DOHH2 (cell line): Measurements from ENCODE around the gene ATL2.

Source experiments
- H3F3A ChIP-seq: fragments of 200-600 bp; sonication (generic), shearing (Covaris generic); 2 replicates; pipeline ENCODE4 v1.6.0; 2016; ENCODE audit warnings: antibody characterized with exemption, mild to moderate bottlenecking; ENCODE audit not compliant: control insufficient read depth, insufficient read depth
- H3K27ac ChIP-seq: fragments of 200-600 bp; sonication (generic); 2 replicates; pipeline ENCODE4 v1.5.1; 2014; ENCODE audit warnings: low read depth, mild to moderate bottlenecking, low read length, moderate library complexity
- H3K27me3 ChIP-seq: fragments of 200-600 bp; sonication (generic); 2 replicates; pipeline ENCODE4 v1.6.1; 2014; ENCODE audit warnings: mild to moderate bottlenecking, low read length, mixed read lengths; ENCODE audit not compliant: control insufficient read depth
- H3K36me3 ChIP-seq: fragments of 200-600 bp; sonication (generic); 2 replicates; pipeline ENCODE4 v1.6.1; 2014; ENCODE audit warnings: mild to moderate bottlenecking, low read length, moderate library complexity, mixed read lengths; ENCODE audit not compliant: control insufficient read depth
- H3K4me1 ChIP-seq: fragments of 200-600 bp; sonication (generic); 2 replicates; pipeline ENCODE4 v1.6.1; 2014; ENCODE audit warnings: mild to moderate bottlenecking, low read length, mixed read lengths; ENCODE audit not compliant: control insufficient read depth
- H3K4me2 ChIP-seq: fragments of 200-600 bp; sonication (generic); 2 replicates; pipeline ENCODE4 v1.6.0; 2014; ENCODE audit warnings: mild to moderate bottlenecking, low read length, moderate library complexity
- H3K4me3 ChIP-seq: fragments of 200-600 bp; sonication (generic); 2 replicates; pipeline ENCODE4 v1.5.1; 2014; ENCODE audit warnings: mild to moderate bottlenecking, low read length, mixed read lengths
- H3K79me2 ChIP-seq: fragments of 200-600 bp; sonication (generic); 2 replicates; pipeline ENCODE4 v1.6.1; 2014; ENCODE audit warnings: mild to moderate bottlenecking, low read length, mixed read lengths; ENCODE audit not compliant: control insufficient read depth
- H3K9me2 ChIP-seq: fragments of 200-600 bp; sonication (generic); replicated peaks from 2 replicates; pipeline ENCODE4 v1.6.1; 2014; ENCODE audit warnings: mild to moderate bottlenecking, low read length, mixed read lengths; ENCODE audit not compliant: control insufficient read depth
- H3K9me3 ChIP-seq: fragments of 200-600 bp; sonication (generic); 2 replicates; pipeline ENCODE4 v1.6.1; 2014; ENCODE audit warnings: antibody characterized with exemption, low read length, mixed read lengths; ENCODE audit not compliant: control insufficient read depth, insufficient read depth
- H4K20me1 ChIP-seq: fragments of 200-600 bp; sonication (generic); 2 replicates; pipeline ENCODE4 v1.6.0; 2014; ENCODE audit warnings: low read depth, mild to moderate bottlenecking, antibody characterized with exemption, low read length, moderate library complexity; ENCODE audit not compliant: control insufficient read depth, insufficient read depth
- EZH2phosphoT487 ChIP-seq: fragments of 200-600 bp; sonication (generic); IDR thresholded peaks from 2 replicates; pipeline ENCODE4 v1.6.1; 2017; ENCODE audit warnings: borderline replicate concordance, mild to moderate bottlenecking, antibody characterized with exemption, low read length, moderate library complexity, mixed read lengths
- TF ChIP-seq, protein P1 (sequence below): fragments of 200-600 bp; sonication (generic); IDR thresholded peaks from one replicate; pipeline ENCODE4 v1.5.1; 2014; ENCODE audit warnings: antibody characterized with exemption, mild to moderate bottlenecking, low read depth, low read length; ENCODE audit not compliant: poor library complexity, severe bottlenecking

ATL2 gene

DNA sequence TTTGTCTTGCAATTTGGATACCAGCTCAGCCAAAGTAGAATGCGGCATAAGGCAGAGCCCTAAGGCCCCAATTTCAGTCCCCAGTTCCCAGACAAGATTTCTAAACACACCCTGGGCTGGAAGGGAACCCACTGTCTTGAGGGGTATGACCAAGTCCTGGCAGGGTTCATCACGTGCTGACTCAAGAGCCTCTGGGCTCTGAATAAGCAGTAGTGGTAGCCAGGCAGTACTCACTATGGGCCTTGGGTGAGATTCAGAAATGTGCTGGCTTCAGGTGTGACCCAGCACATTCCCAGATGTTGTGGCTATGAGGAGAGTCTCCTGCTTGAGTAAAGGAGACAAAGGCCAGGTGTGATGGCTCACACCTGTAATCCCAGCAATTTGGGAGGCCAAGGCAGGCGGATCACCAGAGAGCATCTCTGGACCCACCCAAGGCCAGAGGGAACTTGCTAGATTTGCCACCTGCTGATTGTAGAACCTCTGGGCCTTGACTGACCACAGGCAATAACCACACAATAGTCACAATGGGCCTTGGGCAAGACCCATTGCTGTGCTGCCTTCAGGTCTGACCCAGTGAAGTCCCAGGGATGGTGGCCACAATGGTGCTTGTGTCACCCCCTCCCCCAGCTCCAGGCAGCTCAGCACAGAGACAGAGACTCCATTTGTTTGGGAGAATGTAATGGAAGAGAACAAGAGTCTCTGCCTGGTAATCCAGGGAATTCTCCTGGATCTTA lies 74.9 kb downstream of the ATL2 start:
- peaks cover 6% of the 10 kb centered on the region; the same call in 1 of the 2 replicates for H3F3A ChIP-seq
- peaks cover 20% of the 10 kb centered on the region for H3K4me1 ChIP-seq
- H4K20me1 ChIP-seq = no peaks in the 10 kb centered on the region
- H3K27ac ChIP-seq = no peak overlapping the region
- TF ChIP-seq EZH2phosphoT487 = no peak
- TF ChIP-seq, protein P1, sequence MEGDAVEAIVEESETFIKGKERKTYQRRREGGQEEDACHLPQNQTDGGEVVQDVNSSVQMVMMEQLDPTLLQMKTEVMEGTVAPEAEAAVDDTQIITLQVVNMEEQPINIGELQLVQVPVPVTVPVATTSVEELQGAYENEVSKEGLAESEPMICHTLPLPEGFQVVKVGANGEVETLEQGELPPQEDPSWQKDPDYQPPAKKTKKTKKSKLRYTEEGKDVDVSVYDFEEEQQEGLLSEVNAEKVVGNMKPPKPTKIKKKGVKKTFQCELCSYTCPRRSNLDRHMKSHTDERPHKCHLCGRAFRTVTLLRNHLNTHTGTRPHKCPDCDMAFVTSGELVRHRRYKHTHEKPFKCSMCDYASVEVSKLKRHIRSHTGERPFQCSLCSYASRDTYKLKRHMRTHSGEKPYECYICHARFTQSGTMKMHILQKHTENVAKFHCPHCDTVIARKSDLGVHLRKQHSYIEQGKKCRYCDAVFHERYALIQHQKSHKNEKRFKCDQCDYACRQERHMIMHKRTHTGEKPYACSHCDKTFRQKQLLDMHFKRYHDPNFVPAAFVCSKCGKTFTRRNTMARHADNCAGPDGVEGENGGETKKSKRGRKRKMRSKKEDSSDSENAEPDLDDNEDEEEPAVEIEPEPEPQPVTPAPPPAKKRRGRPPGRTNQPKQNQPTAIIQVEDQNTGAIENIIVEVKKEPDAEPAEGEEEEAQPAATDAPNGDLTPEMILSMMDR = no peak
- H3K36me3 ChIP-seq = peaks cover 90% of the 10 kb centered on the region
- H3K27me3 ChIP-seq = no peaks in the 10 kb centered on the region
- no peak overlapping the region for H3K4me2 ChIP-seq
- peaks cover 40% of the 10 kb centered on the region for H3K79me2 ChIP-seq
- H3K9me3 ChIP-seq = no peaks in the 10 kb centered on the region
- no peak overlapping the region for H3K4me3 ChIP-seq
- H3K9me2 ChIP-seq = no peaks in the 10 kb centered on the region

DNA sequence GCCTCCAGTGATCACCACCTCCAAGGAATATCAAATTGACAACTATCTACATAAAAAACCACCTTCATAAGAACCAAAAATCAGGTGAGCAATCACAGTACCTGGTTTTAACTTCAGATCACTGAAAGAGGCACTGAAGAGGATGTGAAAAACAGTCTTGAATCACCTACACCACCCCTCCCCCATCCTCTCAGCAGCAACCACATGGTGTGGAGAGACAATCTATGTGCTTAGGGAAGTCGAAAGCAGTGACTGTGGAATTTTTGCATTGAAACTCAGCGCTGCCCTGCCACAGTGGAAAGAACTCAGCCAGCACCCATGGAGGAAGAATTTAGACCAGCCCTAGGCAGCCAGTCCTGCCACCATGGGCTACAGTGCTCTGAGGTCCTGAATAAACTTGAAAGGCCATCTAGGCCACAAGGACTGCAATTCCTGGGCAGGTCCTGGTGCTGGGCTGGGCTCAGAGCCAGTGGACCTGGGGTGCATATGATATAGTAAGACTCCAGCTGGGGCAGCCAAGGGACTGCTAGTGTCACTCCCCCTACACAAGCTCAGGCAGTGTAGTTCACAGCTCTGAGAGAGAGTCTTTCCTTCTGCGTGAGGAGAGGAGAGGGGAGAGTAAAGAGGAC lies 75.6 kb downstream of the ATL2 start:
- Histone ChIP-seq H3K27ac (no peak overlapping the region), H3K4me1 (peaks cover 20% of the 10 kb centered on the region), H3K36me3 (peaks cover 92% of the 10 kb centered on the region), H3F3A (peaks cover 11% of the 10 kb centered on the region; the same call in 1 of the 2 replicates), H3K4me3 (no peak overlapping the region), H3K27me3 (no peaks in the 10 kb centered on the region), H4K20me1 (no peaks in the 10 kb centered on the region), H3K9me2 (no peaks in the 10 kb centered on the region), H3K4me2 (no peak overlapping the region), H3K9me3 (no peaks in the 10 kb centered on the region), H3K79me2 (peaks cover 33% of the 10 kb centered on the region)
- TF ChIP-seq, protein P1 = no peak
- TF ChIP-seq EZH2phosphoT487 = no peak

DNA sequence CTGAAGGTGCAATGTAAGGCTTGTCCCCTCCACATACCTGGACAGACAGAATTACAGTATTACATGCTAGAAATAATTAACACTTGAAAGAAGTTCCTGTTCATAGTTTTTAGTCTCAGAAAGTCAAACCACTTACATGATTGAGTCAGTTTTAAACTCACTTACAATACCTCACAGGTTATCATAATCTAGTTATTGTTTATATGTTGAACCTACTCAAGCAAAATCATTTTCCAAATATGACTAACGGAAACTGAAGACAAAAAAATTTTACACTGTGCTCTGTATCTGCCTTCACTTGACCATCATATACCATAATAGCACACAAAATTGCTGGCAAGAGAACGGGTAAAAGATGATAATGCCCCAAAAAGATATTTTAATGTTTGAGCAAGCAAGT lies 78.5 kb downstream of the ATL2 start:
- Histone ChIP-seq H3K79me2 (peaks cover 9% of the 10 kb centered on the region), H3K27ac (no peak overlapping the region), H4K20me1 (no peaks in the 10 kb centered on the region), H3K4me2 (no peak overlapping the region), H3K4me3 (no peak overlapping the region), H3K27me3 (no peaks in the 10 kb centered on the region), H3K4me1 (peaks cover 20% of the 10 kb centered on the region), H3K9me3 (no peaks in the 10 kb centered on the region), H3K9me2 (no peaks in the 10 kb centered on the region), H3K36me3 (peaks cover 77% of the 10 kb centered on the region), H3F3A (peaks cover 19% of the 10 kb centered on the region)
- TF ChIP-seq, protein P1 = no peak
- TF ChIP-seq EZH2phosphoT487 = no peak
